HG02642 (cell line): ENCODE results near the gene MIA.
"Not testable (repeated sequence)": the region's sequence is repeated elsewhere in the genome, so short reads cannot be mapped to it uniquely, and the experiment has no call there.

Source experiments
- ATAC-seq: cut with Tn5 transposase; IDR thresholded peaks from one replicate; pipeline ENCODE4 v1.9.1; 2021; ENCODE audit warnings: mild to moderate bottlenecking; ENCODE audit not compliant: unreplicated experiment, poor library complexity

Gene MIA

DNA sequence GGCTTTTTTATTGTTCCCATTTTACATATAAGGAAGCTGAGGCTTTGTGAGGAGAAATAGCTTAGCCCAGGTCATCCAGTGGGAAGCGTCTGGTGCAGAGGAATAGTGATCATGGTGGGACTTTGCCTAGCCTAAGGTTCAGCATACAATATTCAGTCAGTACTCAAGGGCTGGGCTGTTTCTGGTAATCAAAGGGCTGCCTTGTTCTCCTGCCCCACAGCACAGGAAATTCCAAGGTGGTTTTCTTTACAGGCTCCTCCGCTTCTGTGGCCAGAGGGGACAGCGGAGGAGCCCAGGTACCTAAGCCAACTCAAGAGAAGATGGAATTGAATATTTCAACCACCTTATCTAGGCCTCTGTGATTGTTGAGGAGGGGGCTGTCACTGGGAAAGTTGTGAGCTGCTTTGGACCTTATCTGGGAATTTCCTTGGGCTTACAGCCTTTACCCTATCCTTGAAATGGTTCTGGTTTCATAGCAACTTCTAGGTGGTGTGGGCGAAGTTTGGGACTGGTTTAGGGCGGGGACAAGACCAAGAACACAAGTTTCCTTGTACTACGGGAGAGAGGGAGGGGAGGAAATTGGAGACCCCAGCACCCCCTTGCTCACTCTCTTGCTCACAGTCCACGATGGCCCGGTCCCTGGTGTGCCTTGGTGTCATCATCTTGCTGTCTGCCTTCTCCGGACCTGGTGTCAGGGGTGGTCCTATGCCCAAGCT is at the start of gene MIA:
MIA (plus strand) TSS at position 606 of the 716 bp plus-strand sequence; CDS start at position 628, 22 bp downstream.
- no peak for ATAC-seq

- ATAC-seq, result no peak
Measured at GRCh38 chr19:40726279-40726678, 49.0 kb upstream of the MIA start.

GRCh38 chr19:40730065-40730464 is 45.3 kb upstream of the MIA start:
- not testable (repeated sequence) for ATAC-seq

DNA sequence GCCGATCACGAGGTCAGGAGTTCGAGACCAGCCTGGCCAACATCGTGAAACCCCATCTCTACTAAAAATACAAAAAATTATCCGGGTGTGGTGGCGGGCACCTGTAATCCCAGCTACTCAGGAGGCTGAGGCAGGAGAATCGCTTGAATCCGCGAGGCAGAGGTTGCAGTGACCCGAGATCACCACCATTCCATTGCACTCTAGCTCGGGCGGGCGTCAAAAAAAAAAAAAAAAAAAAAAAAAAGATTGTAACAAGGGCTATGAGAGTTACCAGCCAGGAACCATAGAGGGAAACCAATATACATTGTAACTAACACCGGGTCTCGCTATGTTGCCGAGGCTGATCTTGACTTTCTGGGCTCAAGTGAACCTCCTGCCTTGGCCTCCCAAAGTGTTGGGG is 43.0 kb upstream of the MIA start:
- ATAC-seq, result not testable (repeated sequence)

GRCh38 chr19:40733149-40733548 is 42.2 kb upstream of the MIA start:
- ATAC-seq, result no peak

DNA sequence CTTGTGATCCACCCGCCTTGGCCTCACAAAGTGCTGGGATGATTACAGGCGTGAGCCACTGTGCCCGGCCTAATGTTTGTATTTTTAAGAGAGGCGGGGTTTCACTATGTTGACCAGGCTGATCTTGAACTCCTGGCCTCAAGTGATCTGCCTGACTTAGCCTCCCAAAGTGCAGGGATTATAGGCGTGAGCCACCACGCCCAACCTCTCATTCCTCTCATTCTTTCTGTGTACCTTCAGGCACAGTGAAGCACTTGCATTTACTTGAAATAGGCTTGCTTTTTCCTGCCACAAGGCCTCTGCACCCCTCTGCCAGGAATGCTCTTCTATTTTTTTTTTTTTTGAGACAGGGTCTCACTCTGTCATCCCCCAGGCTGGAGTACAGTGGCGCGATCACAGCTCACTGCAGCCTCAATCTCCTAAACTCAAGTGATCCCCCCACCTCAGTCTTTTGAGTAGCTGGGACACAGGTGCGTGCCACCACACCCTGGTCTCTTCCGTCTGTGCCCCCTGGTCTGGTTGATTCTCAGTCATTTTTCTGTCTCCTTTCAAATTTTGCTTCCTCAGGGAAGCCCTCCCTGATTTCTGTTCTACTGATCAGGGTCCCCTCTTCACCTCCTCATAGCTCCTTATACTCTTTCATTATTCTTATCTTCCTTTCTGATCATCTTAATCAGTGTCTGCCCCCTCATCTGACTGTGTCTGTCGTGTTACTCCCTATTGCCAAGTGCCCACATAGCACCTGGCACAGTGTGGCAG is 40.1 kb upstream of the MIA start:
- ATAC-seq, result no peak

DNA sequence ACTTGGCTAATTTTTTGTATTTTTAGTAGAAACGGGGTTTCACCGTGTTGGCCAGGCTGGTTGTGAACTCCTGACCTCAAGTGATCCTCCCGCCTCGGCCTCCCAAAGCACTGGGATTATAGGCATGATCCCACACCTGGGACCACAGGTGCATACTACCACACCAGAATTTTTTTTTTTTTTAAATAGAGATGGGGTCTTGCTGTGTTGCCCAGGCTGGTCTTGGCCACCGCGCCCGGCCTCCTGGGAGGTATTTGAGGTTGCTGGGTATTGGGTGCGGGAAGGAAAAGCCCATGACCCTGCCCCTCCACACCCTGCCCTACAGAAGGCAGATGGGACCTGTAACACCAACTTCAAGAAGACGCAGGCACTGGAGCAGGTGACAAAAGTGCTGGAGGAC is 38.7 kb upstream of the MIA start:
- no peak for ATAC-seq

- no peak for ATAC-seq
Measured at GRCh38 chr19:40737102-40737644, 38.1 kb upstream of the MIA start.

DNA sequence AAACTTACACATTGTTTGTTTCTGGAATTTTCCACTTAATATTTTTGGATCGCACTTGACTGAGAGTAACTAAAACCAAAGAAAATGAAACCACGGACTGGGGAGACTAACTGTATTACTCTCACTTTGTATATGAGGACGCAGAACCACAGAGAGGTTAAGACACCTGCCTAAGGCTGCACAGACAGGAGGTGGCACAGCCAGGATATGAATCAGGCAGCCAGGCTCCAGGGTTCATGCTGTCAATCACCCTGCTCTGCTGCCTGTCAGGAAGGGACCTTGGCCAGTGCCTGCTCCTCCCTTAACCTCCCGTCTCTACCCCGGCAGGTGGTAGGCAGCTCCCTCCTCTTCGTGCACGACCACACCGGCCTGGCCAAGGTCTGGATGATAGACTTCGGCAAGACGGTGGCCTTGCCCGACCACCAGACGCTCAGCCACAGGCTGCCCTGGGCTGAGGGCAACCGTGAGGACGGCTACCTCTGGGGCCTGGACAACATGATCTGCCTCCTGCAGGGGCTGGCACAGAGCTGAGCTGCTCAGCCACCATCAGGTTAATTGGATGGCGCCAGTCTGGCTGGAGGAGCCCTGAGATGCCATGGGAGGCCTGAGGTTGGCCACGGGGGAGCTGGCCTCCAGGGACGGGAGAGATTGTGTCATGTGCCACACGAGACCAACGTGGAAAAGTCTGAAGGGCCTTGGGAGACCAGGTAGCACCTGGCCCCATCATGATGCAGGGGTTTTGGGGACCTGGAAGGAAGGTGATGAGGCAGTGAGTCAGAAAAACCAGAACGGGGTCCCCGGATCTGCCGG is 36.1 kb upstream of the MIA start:
- no peak for ATAC-seq

DNA sequence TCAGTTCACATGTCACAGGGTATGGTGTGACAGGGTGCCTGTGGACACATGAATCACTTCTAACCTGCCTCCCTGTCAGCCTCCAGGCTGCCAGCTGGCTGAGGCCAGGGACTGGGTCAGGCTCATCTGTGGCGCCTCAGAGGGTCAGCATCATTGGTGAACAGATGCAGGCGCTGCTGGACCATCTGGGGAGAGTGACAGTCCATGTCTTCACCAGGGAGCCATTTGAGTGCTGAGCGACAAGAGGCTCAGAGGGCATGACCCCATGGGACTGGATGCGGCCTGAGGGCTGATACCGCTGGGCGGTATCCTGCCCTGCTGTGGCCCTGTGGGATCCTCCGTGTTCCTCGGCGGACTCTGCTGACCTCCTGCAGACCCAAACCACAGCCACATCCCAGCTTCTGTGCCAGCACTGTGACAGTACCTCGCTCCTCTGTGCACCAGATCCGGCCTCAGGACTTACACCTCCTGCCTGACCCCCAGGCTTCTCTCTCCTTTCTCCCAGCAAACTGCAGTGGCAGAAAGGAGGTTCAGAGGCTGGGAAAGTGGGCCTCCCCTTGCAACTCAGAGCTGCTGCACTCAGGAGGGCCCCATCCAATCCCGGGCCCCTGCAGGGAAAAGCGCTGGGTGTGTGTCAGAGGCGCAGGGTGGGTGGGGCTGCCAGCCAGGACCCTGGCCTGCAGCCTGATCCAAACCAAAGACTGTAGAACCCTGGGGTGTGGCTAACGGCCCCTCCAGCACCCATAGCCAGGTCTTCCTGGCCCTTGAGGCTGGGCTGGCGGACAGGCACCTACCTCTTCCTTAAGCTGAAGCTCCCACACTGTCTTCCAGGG is 35.2 kb upstream of the MIA start:
- no peak for ATAC-seq

DNA sequence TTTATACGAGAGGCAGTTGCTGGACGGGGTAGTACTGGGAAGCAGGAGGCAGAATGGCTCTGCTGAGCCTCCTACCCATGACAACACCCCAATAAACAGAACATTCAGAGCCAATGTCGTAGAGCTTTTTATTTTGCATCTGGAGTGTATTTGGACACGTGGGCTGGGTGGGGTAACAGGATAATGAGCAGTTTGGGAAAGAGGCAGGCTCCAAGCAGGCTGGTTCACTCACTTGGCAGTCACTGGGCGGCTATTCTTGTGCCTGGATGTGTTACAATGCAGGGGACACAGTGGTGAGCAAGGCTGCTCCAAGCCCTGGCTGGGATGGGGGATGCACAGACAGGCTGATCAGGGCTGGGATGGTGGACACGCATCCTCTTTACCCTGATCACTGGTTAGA is 34.6 kb upstream of the MIA start:
- no peak for ATAC-seq

DNA sequence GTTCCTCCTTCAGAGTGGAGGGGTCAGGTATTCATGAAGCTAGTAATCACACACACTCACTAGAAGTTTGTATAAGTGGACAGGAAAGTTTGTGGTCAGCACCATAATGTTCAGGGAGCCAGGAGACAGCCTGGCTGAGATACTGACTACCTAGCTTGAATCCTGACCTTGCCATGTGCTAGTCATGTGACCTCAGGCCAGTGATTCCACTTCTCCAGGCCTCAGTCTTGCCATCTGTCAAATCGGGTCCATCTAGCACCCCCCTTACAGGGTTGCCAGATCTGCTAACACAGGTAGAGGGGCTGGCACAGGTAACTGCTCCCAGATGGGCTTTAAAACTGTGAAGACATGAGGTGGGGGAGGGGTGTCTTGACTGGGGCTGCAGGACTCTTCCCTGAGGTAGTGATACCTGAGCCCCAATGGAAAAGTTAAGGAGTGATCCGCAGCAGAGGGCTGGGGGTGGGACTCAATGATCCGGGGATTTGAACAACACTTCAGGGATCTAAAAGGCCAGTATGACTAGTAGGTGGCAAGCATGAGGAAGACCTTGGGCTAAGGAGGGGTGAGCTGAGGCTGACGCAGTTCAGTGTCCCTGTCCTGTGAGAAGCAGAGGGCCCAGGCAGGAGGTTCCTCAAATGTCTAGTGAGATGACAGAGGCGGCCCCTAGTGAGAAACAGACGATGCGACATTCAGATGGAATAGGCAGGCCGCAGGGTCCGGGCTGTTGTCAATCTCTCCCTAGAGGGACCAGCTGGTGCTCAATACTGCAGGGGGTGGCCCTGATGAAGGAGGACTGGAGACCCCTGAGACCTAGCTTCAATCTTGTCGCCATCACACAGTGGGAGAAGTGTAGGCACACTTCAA is 33.6 kb upstream of the MIA start:
- no peak for ATAC-seq

GRCh38 chr19:40742477-40742876 is 32.8 kb upstream of the MIA start:
- ATAC-seq, result no peak

- no peak for ATAC-seq
Measured at GRCh38 chr19:40742886-40743285, 32.4 kb upstream of the MIA start.

DNA sequence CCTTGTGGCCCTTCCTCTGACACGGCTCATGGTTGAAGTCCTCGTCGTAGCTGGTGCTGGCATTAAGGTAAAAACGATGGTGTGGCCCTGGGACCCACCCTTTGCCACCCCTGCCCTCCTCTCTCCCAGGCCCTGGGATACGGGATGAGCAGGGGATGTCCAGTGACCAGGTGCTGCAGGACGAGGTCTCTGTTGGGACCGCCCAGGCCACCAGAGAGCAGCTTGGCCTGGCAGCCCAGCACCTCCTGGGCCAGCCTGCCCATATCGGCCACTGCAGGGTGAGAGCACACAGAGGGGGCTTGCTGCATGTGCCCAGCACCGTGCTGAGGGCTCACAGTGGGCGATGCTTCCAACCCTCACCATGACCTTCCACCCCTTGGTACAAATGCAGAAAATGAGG is 31.4 kb upstream of the MIA start:
- no peak for ATAC-seq

DNA sequence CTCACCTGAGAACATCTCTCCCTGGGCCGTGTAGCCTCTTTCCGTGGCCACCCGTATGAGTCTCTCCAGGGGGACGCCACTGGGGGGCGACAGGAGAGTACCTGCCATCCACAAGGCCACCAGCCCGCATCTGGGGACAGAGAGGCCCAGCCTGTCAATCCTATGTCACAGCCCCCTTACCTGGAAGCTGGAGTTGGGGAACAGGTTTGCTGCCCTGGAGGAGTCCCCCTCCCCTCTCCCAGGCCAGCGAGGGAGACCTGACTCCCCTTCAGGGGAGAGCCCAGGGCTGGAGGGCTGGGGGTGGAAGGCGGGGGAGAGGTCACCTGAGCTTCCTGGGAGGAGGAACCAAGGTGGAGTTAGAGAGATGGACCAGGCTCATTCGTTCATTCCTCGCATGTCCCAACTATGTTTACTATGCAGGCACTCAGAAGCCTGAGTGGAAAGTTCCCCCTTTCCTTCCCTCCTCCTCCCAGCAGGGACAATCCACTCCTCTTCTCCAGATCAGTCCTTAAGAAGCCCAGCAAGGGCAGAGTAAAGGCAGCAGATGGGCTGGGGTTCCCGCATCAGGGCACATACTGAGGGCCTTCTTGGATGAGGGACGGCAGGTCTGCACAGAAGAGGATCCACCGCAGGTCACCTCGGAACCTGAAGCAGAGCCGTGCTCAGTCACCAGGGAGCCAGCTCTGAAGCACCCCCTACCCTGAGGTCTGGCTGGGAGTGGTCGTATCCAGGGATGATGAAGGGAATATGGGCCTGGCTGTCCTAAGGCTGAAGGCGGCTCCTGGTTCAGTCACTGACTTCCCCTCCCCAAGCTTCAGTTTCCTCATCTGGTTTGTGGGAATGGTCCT is 30.5 kb upstream of the MIA start:
- ATAC-seq, result no peak

DNA sequence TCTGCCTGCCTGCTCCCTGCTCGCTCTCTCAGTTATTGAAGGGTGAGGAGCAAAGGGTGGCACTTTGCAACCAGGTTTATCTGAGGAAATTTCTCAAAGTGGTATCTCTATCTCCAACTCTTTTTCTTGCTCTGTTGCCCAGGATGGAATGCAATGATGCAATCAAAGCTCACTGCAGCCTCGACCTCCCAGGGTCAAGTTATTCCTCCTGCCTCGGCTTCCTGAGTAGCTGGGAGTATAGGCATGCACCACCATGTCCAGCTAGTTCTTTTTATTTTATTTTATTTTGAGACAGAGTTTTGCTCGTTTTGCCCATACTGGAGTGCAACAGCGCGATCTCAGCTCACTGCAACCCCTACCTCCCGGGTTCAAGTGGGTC is 29.9 kb upstream of the MIA start:
- ATAC-seq, result no peak

GRCh38 chr19:40747536-40747935 is 27.8 kb upstream of the MIA start:
- ATAC-seq, result no peak
